HG03064 (cell line): ENCODE results near the gene METAP1.
"Not testable (repeated sequence)": the region's sequence is repeated elsewhere in the genome, so short reads cannot be mapped to it uniquely, and the experiment has no call there.

Experiments used
- ATAC-seq: cut with Tn5 transposase; IDR thresholded peaks from one replicate; pipeline ENCODE4 v1.9.1; 2021; ENCODE audit warnings: low read depth; ENCODE audit not compliant: unreplicated experiment

METAP1 gene

DNA sequence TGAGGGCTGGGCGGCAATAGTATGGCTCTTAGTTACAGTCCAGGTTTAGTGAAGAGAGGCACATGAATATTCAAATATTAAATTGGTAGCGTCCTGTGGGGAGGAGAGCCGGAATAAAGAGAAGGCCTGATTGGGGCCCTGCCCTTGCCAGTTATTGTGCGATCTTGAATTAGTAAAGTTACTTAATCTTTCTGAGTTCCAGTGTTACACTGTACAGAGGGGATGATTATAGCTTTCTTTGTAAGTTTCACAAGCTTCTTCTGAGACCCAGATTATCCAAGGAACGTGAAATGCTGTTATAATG lies 1.2 kb downstream of the METAP1 start:
- ATAC-seq = no peak

DNA sequence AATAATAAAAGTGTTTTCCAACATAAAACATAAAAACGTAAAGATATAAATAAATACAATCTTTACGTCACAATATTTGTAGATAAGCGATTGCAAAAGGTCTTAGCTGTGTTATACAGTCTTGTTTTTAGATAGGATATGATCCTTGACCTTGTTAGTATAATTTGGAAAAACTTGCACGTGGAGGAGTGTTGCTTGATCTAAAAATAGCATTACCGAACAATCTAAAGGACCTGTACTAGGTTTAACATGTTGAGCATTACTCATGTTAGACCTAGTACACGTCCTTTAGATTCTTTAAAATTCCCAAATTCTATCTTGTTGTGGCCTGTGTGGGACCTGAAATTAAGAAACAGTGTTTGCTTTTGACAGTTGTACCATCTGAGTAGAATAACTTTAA lies 1.6 kb downstream of the METAP1 start:
- ATAC-seq = no peak

DNA sequence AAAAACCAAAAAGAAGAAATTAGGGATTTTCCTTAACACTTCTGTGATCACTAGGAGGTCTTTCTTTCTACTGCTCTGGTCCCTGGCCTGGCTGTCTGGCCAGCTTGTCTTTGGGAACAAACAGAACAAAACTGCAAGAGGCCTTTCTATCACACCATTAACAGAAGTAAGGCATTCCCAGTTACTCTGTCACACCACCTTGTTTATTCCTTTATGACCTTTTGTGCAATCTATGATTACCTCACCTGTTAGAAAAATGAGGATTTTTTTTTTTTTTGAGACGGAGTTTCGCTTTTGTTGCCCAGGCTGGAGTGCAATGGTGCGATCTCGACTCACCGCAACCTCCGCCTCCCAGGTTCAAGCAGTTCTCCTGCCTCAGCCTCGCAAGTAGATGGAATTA lies 3.0 kb downstream of the METAP1 start:
- ATAC-seq = no peak

DNA sequence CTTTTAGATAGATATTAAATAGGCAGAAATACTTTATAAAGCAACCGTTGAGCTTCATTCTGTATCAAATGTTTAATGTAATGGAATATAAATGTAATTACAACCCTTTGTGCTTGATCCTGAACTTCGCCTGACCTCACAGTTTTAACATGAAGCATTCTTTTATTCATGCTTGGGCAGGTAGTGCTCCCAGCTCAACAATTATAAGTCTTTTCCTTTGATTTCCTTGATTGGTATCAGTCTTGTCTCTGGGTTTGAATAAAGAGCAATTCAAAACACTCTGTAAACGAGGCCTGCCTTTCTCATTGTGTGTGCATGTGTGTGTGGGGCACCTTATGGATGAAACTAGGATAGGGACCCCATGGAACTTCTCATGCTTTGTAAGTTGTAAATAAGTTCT lies 6.8 kb downstream of the METAP1 start:
- no peak for ATAC-seq

DNA sequence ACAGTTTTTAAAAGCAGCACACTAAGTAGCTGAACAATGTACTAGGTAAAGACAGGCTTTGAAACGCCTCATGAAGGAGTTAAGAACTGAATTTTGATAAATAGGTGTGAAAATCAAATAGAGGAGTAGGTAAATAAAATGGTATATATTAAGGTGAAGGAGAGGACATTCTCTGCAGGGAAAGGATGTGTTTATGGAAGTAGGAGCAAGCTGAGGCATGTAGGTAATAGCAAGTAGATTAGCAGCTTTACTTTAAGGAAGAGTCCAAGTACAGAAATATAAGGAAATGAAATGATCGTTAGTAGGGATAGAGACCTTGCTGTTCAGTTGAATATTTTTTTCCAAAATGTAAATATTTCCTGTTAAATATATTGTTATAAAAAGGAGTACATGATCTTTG lies 12.5 kb downstream of the METAP1 start:
- no peak for ATAC-seq

DNA sequence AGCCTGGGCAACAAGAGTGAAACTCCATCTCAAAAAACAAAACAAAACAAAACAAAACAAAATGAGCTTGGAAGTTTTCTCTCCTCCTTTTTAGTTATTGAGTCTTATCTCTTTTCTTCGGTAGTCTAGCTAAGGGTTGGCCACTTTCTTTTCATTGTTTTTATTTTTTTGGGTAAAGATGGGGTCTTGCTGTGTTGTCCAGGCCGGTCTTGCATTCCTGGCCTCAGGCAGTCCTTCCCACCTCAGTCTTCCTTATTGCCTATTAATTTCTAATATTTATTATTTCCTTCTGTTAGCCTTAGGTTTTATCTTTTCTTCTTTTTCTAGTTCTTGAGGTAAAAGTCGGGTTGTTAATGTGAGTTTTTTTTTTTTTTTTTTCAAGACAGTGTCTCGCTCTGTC lies 16.4 kb downstream of the METAP1 start:
- no peak for ATAC-seq

DNA sequence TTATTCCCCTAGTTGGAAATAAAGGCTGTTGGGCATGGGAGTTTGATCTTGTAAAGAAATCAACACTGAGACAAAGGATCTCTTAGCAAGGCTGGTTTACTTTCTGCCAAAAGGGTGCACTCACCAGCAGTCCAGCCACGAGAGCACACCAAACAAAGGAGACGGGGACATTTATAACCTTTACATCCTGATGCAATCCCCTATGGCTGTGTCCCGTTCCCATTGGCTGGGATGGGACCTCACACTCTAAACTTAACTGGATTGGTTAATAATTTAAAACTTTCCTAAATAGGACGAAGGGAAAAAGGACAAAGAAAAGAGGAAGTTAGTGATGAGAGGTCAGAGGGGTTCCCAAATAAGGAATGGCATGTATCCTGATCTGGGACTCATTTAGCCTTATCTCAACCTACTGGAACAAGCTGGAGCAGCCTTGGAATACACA lies 17.9 kb downstream of the METAP1 start:
- no peak for ATAC-seq

DNA sequence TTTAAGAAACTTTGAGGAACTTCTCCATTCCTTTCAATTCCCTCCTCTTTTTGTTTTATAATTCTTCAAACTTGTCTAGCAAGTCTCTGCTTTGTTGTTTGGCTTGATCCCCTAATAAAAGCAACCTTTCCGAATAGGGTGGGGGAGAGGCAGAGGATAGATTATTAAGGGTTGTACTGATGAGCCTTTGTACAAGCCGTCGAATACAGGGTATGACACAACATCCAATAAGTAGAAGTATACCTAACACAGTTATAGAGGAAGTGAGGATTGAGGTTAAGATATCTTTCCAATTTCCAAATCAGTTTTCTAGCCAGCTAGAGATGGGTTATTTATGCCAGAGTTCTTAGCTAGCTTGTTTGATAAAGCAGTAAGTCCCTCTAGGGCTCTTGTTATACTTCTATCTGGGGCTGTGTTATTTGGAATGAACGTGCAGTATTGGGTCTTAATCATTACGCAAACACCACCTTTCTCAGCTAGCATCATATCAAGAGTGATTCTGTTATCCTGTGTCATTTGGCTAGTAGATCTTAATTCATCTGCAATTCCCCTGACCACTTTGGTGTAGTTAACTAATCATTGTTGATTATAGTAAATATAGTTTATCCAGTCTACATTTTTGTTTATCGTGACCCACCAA lies 18.5 kb downstream of the METAP1 start:
- ATAC-seq = no peak

DNA sequence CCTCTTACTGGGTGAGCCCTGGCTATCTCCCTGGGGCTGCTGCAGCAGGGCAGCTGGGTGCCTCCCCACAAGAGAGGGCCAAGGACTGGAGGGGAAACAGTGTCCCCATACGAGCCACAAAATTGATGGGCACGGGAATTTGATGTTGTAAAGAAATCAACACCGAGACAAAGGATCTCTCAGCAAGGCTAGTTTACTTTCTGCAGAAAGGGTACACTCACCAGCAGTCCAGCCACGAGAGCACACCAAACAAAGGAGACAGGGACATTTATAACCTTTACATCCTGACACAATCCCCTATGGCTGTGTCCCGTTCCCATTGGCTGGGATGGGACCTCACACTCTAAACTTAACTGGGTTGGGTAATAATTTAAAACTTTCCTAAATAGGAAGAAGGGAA lies 25.9 kb downstream of the METAP1 start:
- no peak for ATAC-seq

DNA sequence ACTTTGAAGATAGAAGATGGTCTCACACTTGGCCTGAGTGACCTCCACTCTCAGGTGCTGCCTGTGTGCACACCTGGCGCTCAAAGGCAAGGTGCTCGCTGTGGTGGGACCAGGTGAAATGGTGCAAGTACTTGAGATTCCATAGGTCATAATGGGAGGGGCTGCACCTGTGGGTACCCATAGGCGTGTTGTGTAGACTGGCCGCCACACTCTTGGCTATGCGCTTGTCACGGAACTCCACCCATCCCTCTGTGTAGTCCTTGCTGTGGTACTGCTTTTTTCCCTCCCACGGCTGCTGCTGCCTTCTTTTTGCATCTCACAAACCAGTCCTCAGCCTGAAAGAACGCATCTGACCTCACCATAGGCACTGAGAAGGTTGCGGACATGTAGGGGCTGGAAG lies 27.0 kb downstream of the METAP1 start:
- no peak for ATAC-seq

DNA sequence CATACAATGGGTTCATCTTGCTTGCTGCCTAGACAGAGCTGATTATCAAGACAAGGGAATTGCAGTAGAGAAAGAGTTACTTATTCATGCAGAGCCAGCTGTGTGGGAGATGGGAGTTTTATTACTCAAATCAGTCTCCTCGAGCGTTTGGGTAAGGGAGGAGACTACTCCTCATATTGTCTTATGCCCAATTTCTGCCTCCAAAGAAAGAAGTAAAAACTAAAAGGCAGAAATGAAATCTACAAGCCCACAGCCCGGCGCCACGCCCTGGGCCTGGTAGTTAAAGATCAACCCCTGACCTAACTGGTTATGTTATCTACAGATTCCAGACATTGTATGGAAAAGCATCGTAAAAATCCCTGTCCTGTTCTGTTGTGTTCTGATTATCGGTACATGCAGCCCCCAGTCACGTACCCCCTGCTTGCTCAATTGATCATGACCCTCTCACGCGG lies 28.3 kb downstream of the METAP1 start:
- not testable (repeated sequence) for ATAC-seq

DNA sequence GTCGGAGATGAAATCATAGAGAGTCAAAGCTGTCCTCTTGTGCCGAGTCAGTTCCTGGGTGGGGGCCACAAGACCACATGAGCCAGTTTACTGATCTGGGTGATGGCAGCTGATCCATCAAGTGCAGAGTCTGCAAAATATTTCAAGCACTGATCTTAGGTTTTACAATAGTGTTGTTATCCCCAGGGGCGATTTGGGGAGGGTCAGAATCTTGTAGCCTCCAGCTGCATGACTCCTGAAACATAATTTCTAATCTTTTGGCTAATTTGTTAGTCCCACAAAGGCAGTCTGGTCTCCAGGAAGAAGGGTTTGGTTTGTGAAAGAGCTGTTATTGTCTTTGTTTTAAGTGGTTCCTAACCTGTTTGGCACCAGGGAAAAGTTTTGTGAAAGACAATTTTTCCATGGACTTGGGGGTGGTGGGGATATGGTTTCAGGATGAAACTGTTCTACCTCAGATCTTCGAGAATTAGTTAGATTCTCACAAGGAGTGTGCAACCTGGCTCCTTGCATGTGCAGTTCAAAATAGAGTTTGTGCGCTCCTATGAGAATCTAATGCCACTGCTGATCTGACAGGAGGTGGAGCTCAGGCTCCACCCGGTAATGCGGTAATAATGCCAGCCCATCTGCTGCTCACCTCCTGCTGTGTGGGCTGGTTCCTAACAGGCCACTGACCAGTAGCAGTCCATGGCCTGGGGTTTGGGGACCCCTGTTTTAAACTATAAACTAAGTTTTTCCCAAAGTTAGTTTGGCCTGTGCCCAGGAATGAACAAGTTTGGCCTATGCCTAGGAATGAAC lies 29.2 kb downstream of the METAP1 start:
- no peak for ATAC-seq

DNA sequence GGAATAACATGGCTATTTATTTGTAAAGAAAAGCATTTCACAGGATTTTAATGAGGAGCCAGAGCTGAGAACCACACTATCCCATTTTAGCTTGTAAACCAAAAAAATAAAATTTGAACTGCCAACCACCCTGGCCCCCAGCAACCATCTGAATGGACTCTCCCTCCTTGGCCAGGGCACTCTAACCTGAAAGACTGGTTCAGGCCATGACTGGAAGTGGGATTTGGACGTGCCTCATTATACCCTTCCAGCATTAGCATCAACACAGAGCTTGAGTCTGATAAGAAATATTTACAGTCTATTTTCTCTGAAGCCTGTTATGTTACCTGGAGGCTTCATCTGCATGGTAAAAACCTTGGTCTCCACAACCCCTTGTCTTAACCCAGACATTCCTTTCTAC lies 30.0 kb downstream of the METAP1 start:
- ATAC-seq = no peak

DNA sequence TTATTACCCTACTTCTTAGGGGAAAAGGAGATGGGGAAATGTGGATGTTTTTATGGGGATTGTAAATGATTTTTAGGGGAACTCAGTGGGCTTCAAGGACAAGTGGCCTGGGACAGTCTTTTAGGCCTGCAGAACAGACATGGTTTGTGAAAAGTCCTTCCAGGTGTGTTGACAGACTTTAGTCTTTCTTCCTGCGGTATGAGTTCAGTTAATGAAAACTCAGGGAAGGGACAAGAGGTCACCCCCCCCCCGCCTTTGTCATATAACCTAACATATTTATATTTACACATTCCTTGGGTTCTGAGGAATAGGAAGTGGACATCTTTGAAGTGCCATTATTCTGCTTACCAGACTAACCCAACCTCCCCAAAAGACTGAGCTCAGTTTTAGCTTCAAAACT lies 31.8 kb downstream of the METAP1 start:
- ATAC-seq = no peak

DNA sequence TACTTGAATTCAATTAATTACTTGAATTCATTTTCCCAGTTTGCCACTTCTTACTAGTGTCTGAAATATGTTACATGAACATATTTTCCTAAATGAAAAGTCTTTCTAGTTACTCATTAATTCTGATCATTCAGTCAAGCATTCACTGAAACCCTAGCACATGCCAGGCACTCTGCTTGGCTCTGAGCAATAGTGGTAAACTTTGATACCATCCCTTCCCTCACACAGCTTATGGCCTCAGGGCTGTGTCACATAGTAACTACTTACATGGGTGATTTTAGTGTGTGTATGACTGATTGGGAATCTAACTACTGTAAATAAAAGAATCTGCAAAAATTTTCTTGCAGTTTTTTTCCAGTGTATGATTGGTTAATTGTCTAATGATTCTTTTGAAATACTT lies 32.7 kb downstream of the METAP1 start:
- ATAC-seq = no peak

DNA sequence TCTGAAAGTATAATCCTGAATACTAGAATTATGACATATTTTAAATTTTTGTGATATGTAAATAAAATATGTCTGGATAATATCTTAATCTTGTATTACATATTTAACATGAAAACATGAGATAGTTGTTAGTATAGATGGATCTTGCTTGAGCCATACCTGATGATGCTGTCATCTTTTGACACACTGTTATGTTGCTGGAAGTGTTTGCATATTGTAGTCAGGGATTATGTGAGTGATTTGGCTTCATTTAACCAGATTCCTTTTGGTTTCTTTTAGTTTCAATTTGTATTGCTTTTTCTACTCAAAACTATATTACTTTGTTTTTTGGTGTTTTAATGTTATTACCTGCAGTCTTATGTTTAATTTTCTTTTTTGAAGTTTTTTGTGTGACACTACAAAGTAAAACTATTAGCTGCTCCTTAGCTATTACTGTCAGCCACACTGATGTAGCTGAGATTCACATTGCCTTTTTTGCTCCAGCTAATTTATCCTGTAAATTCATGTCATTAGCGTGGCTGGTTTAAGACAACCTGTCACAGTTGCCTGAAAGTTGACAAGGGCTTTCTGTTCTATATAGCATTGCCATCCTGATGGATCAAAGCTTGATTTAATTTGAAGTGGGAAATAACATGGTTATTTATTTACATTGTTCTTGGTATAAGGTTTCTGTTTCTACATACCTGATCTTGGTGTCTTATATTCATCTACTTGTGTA lies 33.7 kb downstream of the METAP1 start:
- ATAC-seq = no peak

DNA sequence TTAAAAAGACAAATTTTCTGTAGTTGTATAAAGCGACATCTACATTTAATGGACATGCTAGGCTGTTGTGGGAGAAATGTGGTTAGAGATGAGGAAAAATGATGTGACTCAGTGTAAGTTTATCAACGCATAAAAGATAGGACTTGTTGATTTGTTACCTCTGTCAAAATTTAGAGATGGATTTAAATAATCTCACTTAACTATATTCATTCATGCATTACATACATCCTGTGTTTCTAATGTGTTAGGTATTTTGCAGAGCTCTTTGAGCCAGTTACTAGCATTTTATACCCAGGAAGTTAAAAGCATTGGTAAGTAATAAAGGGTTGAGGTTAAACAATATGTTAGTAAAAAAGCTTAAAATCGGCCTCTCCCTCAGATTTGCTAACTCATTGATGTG lies 34.3 kb downstream of the METAP1 start:
- no peak for ATAC-seq

DNA sequence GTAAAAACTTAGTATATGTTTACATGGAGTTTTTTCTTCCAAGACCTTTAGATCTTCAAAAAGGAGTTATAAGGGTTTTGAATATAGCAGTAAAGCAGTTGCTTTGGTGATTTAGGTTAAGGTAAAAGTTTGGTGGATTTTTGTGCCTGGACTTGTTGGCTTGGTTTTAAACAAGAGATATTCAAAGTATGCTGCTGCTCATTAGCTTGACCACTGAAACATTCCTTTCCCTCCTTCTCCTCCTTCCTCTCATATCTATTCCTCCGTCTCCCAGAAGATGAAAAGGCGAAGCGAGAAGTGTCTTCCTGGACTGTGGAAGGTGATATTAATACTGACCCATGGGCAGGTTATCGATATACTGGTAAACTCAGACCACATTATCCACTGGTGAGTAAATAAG lies 38.4 kb downstream of the METAP1 start:
- ATAC-seq = no peak

DNA sequence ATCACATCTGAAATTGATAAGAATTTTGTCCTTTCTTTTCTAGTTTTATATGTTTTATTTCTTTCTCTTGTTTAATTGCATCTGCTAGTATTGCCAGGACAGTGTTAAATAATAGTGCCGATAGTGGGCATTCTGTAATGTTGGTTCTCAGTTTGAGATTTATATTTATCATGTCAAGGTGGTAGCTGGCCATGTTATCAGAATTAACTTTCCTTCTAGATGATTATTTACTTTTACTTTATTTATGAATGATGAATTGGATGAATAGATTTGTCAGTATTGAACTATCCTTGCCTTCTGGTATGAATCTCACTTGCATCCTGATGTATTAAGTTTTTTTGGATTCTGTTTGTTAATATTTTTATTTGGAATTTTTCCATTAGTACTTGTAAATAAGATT lies 42.7 kb downstream of the METAP1 start:
- ATAC-seq = no peak

DNA sequence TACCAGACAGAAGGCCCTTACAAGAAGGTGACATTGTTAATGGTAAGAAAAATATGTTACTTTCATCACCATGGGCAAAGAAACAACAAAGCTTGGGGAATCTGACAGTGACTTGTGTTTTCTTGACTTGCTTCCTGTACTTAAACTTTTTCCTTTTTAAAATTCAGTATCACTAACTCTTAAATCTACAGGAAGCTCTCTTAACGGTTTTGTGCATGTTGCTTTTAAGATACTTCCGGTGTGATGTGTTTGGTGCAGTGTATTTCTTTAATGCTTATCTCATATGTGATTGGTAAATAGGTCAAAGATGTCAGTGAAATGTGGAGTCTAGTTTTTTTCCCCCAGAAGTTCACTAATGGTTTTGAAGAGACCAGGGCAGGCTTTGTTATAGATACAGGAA lies 47.8 kb downstream of the METAP1 start:
- no peak for ATAC-seq

DNA sequence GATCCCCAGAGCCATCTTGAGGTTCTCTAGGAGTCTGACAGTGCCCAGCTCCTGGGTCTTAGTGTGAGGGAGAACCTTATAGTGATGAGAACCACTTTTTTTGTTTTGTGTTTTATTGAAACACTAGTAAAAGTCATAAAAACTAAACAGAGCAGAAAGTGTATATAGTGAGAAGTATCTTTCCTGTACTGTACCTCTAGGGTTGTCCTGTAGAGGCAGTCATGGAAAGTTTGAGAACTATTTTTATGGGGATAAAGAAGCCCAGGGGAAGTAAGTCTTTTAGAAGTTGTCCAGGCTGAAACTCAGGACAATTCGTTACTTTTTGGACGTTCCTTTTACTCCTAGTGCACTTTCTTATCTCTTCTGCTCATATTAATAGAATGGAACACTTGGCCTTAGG lies 52.2 kb downstream of the METAP1 start:
- no peak for ATAC-seq

DNA sequence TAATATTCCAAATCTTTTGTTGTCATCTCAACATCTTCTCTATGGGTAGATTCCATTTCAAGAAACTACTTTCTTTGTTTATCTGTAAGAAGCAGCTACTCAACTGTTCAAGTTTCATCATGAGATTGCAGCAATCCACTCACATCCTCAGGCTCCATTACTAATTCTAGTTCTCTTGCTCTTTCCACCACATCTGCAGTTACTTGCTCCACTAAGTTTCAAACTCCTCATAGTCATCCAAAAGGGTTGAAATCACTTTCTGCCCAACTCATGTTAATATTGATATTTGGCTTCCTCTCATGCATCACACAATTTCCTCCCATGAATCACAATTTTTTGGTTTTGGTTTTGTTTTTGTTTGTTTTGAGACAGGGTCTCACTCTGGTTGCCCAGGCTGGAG lies 57.4 kb downstream of the METAP1 start:
- no peak for ATAC-seq
